ENCODE data around the gene RAB36. TPM values are rescaled to one million over a fixed set of nuclear protein-coding genes. Genes with fewer than 3 reads are reported as not detected.
A peak's percentile ranks its signal among the peaks of the same experiment; 100 is the strongest.

RAB36 gene
- total and polyA plus RNA-seq, 7 donors = 0.05 to 0.56 (median 0.23) TPM; not detected in 1

GRCh38 chr22:23144432-23144831 is 845 bp upstream of the RAB36 start:
- intact Hi-C loops (cut with DNase I) = no loop called here
- Histone ChIP-seq H3K9me3 (no peaks in the 10 kb centered on the region), H3K27ac (no peak overlapping the region), H3K4me3 (no peak overlapping the region), H3K27me3 (ENCODE audit: insufficient read depth in 3 of 3, low read length in 2 of 3) (peaks cover 0 to 33% (median 0%) of the 10 kb centered on the region in 3 donors), H3K36me3 (ENCODE audit: insufficient read depth in 1 of 2, low read depth in 1 of 2) (no peaks in the 10 kb centered on the region), H3K4me1 (peaks cover 9% of the 10 kb centered on the region)
- DNase-seq (no peak), ATAC-seq (no peak)
- WGBS, 3 donors = 93 to 98% (median 95%) methylated on average over 4 of the region's 4 CpGs
- TF ChIP-seq CTCF (IDR thresholded peaks at IDR 0.05) = no peak

GRCh38 chr22:23145878-23146470 is 697 bp downstream of the RAB36 start:
- no peak for DNase-seq
- peaks cover 9% of the 10 kb centered on the region for H3K4me1 ChIP-seq
- WGBS, 3 donors = 91 to 98% (median 92%) methylated on average over 2 of the region's 2 CpGs
- ATAC-seq = no peak
- peak overlapping the region; percentile 57 for H3K4me3 ChIP-seq
- peaks cover 0 to 33% (median 0%) of the 10 kb centered on the region in 3 donors for H3K27me3 ChIP-seq (ENCODE audit: insufficient read depth in 3 of 3, low read length in 2 of 3)
- intact Hi-C loops (cut with DNase I) = no loop called here
- H3K9me3 ChIP-seq = no peaks in the 10 kb centered on the region
- no peak for TF ChIP-seq CTCF (IDR thresholded peaks at IDR 0.05)
- peak overlapping the region; percentile 23 for H3K27ac ChIP-seq
- H3K36me3 ChIP-seq (ENCODE audit: insufficient read depth in 1 of 2, low read depth in 1 of 2) = no peaks in the 10 kb centered on the region

DNA sequence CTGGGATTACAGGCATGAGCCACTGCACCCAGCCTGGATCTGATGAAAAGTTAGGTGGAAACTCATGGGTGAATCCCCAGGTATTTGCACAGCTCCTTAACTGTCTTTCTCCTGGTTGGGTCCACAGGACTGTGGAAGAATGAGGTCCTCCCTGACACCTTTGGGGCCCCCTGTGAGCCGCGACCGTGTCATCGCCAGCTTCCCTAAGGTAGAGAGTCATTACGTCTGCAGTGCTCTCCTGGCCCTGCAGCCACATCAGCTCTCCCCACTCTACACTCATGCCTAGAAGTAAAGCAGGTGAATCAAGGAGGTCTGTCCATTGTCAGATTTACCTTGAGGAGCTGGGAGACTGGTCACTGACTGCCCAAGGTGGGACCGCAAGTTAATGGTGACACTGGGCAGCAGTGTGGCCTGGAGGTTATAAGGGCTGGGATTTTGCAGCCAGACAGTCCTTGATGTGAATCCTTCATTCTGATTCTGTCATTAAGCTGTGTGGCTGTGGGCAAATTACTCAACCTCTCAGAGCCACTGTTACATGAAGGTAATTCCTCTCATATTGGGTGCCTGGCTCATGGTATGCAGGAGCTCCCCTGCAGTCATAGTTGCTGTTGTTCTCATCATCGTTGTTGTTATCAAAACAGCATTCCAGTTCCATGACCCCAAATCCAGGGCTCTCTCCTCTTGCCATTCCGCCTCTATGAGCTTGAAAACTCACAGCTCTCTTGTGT is 1.4 kb downstream of the RAB36 start:
- Histone ChIP-seq H3K4me1 (peaks cover 9% of the 10 kb centered on the region), H3K9me3 (no peaks in the 10 kb centered on the region), H3K36me3 (ENCODE audit: insufficient read depth in 1 of 2, low read depth in 1 of 2) (no peaks in the 10 kb centered on the region), H3K27ac (no peak overlapping the region), H3K4me3 (no peak overlapping the region), H3K27me3 (ENCODE audit: insufficient read depth in 3 of 3, low read length in 2 of 3) (peaks cover 0 to 33% (median 0%) of the 10 kb centered on the region in 3 donors)
- ATAC-seq (no peak), DNase-seq (no peak)
- no peak for TF ChIP-seq CTCF (IDR thresholded peaks at IDR 0.05)
- intact Hi-C loops (cut with DNase I) = no loop called here
- WGBS, 3 donors = 81 to 88% (median 81%) methylated on average over 8 of the region's 8 CpGs

DNA sequence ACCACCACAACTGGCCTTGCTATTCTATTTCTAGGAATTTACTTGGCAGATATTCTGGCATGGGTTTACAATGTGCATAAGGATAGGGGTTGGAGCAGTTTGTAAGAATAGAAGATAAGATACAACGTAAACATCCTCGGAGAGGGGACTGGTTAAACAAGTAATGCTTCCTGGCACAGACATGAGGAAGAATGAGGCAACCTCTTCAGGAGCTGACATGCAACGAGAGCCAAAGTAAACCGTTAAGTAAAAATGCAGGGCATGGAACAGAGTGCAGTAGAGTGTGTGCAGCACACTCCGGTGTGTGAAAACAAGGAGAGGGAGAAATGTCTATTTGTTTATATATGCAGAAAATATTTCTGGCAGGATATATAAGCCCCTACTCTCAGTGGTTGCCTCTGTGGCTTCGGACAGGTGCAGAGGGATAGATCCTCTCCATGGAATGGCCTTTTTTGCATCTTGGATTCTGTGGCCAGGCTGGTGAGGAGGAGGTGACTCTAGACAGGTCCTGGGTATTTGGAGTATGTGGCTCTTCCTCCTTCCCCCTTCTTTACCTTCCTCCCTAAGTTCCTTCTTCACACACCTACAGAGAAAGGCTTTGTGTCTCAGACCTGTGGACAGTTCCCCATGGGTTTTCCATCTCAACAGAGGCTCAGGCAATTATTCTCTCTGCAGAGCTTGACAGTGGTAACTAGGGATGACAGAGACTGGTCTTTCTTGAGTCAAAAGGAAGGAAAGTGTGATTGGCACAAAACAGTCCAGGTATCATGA is 2.5 kb downstream of the RAB36 start:
- 44 to 58% (median 45%) methylated on average over 6 of the region's 6 CpGs for WGBS, 3 donors
- H3K36me3 ChIP-seq (ENCODE audit: insufficient read depth in 1 of 2, low read depth in 1 of 2) = no peaks in the 10 kb centered on the region
- H3K9me3 ChIP-seq = no peaks in the 10 kb centered on the region
- no peak for TF ChIP-seq CTCF (IDR thresholded peaks at IDR 0.05)
- DNase-seq (no peak), ATAC-seq (no peak)
- no peak overlapping the region for H3K27ac ChIP-seq
- no peak overlapping the region for H3K4me3 ChIP-seq
- peaks cover 4% of the 10 kb centered on the region for H3K4me1 ChIP-seq
- intact Hi-C loops (cut with DNase I) = no loop called here
- peaks cover 0 to 26% (median 0%) of the 10 kb centered on the region in 3 donors for H3K27me3 ChIP-seq (ENCODE audit: insufficient read depth in 3 of 3, low read length in 2 of 3)

All from psoas muscle (tissue), 8 donors.